ENCODE data around the gene FBXO41.

FBXO41 gene

GRCh38 chr2:73258913-73259215, 25.4 kb downstream of the FBXO41 start:
- Histone ChIP-seq H2BK120ac (ENCODE audit: low read depth, low read length) (no peak overlapping the region), H3K4me1 (ENCODE audit: control insufficient read depth, low read depth, low read length) (no peaks in the 10 kb centered on the region), H4K8ac (ENCODE audit: low read depth, low read length) (no peak overlapping the region), H3K27me3 (ENCODE audit: insufficient read depth, low read length, poor library complexity) (no peaks in the 10 kb centered on the region), H3K4me3 (ENCODE audit: low read length) (no peak overlapping the region), H3K4me2 (ENCODE audit: low read length) (no peak overlapping the region), H3K79me1 (ENCODE audit: low read length) (no peaks in the 10 kb centered on the region), H3K9ac (ENCODE audit: low read length) (no peak overlapping the region), H3K23ac (ENCODE audit: low read length) (no peak overlapping the region), H3K79me2 (ENCODE audit: control insufficient read depth, insufficient read depth, low read length) (no peaks in the 10 kb centered on the region), H4K5ac (ENCODE audit: low read length) (no peak overlapping the region), H3K36me3 (ENCODE audit: control insufficient read depth, insufficient read depth, low read length) (peaks cover 7% of the 10 kb centered on the region), H3K56ac (ENCODE audit: low read length) (no peak overlapping the region), H3K4ac (ENCODE audit: low read depth, low read length) (no peak overlapping the region), H2BK5ac (ENCODE audit: low read length) (no peak overlapping the region), H3K27ac (ENCODE audit: low read depth, low read length) (no peak overlapping the region), H2BK15ac (replicated peaks; ENCODE audit: low read depth) (no peak overlapping the region), H2AK5ac (ENCODE audit: low read length) (no peak overlapping the region), H3K18ac (ENCODE audit: low read length) (no peak overlapping the region)
- DNase-seq, result no peak
- no CpG with 5 or more reads among the region's 9 CpGs for WGBS (ENCODE audit: extremely low coverage, insufficient coverage, low lambda C conversion rate)

- Histone ChIP-seq H2BK120ac (ENCODE audit: low read depth, low read length) (no peak overlapping the region), H3K79me2 (ENCODE audit: control insufficient read depth, insufficient read depth, low read length) (no peaks in the 10 kb centered on the region), H2BK5ac (ENCODE audit: low read length) (no peak overlapping the region), H3K9ac (ENCODE audit: low read length) (no peak overlapping the region), H2BK15ac (replicated peaks; ENCODE audit: low read depth) (no peak overlapping the region), H3K79me1 (ENCODE audit: low read length) (no peaks in the 10 kb centered on the region), H3K56ac (ENCODE audit: low read length) (no peak overlapping the region), H2AK5ac (ENCODE audit: low read length) (no peak overlapping the region), H3K4ac (ENCODE audit: low read depth, low read length) (no peak overlapping the region), H4K5ac (ENCODE audit: low read length) (no peak overlapping the region), H3K18ac (ENCODE audit: low read length) (no peak overlapping the region), H4K8ac (ENCODE audit: low read depth, low read length) (no peak overlapping the region), H3K4me2 (ENCODE audit: low read length) (no peak overlapping the region), H3K23ac (ENCODE audit: low read length) (no peak overlapping the region), H3K27ac (ENCODE audit: low read depth, low read length) (no peak overlapping the region), H3K4me1 (ENCODE audit: control insufficient read depth, low read depth, low read length) (no peaks in the 10 kb centered on the region), H3K4me3 (ENCODE audit: low read length) (no peak overlapping the region), H3K36me3 (ENCODE audit: control insufficient read depth, insufficient read depth, low read length) (peaks cover 10% of the 10 kb centered on the region), H3K27me3 (ENCODE audit: insufficient read depth, low read length, poor library complexity) (no peaks in the 10 kb centered on the region)
- WGBS (ENCODE audit: extremely low coverage, insufficient coverage, low lambda C conversion rate), result no CpG with 5 or more reads among the region's 8 CpGs
- DNase-seq, result no peak
These were observed 25.9 kb downstream of the FBXO41 start for GRCh38 chr2:73258186-73258912.

GRCh38 chr2:73257425-73258125, 26.7 kb downstream of the FBXO41 start:
- Histone ChIP-seq H3K79me1 (ENCODE audit: low read length) (no peaks in the 10 kb centered on the region), H2AK5ac (ENCODE audit: low read length) (no peak overlapping the region), H3K36me3 (ENCODE audit: control insufficient read depth, insufficient read depth, low read length) (peaks cover 13% of the 10 kb centered on the region), H3K27me3 (ENCODE audit: insufficient read depth, low read length, poor library complexity) (no peaks in the 10 kb centered on the region), H2BK120ac (ENCODE audit: low read depth, low read length) (no peak overlapping the region), H3K79me2 (ENCODE audit: control insufficient read depth, insufficient read depth, low read length) (no peaks in the 10 kb centered on the region), H3K9ac (ENCODE audit: low read length) (no peak overlapping the region), H3K56ac (ENCODE audit: low read length) (no peak overlapping the region), H3K18ac (ENCODE audit: low read length) (no peak overlapping the region), H3K27ac (ENCODE audit: low read depth, low read length) (no peak overlapping the region), H4K5ac (ENCODE audit: low read length) (no peak overlapping the region), H4K8ac (ENCODE audit: low read depth, low read length) (no peak overlapping the region), H2BK5ac (ENCODE audit: low read length) (no peak overlapping the region), H3K4me1 (ENCODE audit: control insufficient read depth, low read depth, low read length) (no peaks in the 10 kb centered on the region), H2BK15ac (replicated peaks; ENCODE audit: low read depth) (no peak overlapping the region), H3K4ac (ENCODE audit: low read depth, low read length) (no peak overlapping the region), H3K4me3 (ENCODE audit: low read length) (no peak overlapping the region), H3K23ac (ENCODE audit: low read length) (no peak overlapping the region), H3K4me2 (ENCODE audit: low read length) (no peak overlapping the region)
- WGBS (ENCODE audit: extremely low coverage, insufficient coverage, low lambda C conversion rate), result no CpG with 5 or more reads among the region's 10 CpGs
- DNase-seq, result no peak

GRCh38 chr2:73257021-73257420, 27.3 kb downstream of the FBXO41 start:
- H3K4me3 ChIP-seq (ENCODE audit: low read length), result no peak overlapping the region
- H3K56ac ChIP-seq (ENCODE audit: low read length), result no peak overlapping the region
- no peak overlapping the region for H3K9ac ChIP-seq (ENCODE audit: low read length)
- no peak overlapping the region for H3K4me2 ChIP-seq (ENCODE audit: low read length)
- no peak for DNase-seq
- peaks cover 14% of the 10 kb centered on the region for H3K36me3 ChIP-seq (ENCODE audit: control insufficient read depth, insufficient read depth, low read length)
- H3K79me1 ChIP-seq (ENCODE audit: low read length), result no peaks in the 10 kb centered on the region
- no peak overlapping the region for H4K5ac ChIP-seq (ENCODE audit: low read length)
- H3K79me2 ChIP-seq (ENCODE audit: control insufficient read depth, insufficient read depth, low read length), result no peaks in the 10 kb centered on the region
- no peak overlapping the region for H2AK5ac ChIP-seq (ENCODE audit: low read length)
- no CpG with 5 or more reads among the region's 2 CpGs for WGBS (ENCODE audit: extremely low coverage, insufficient coverage, low lambda C conversion rate)
- no peak overlapping the region for H2BK15ac ChIP-seq (replicated peaks; ENCODE audit: low read depth)
- H3K23ac ChIP-seq (ENCODE audit: low read length), result no peak overlapping the region
- no peak overlapping the region for H3K18ac ChIP-seq (ENCODE audit: low read length)
- no peaks in the 10 kb centered on the region for H3K27me3 ChIP-seq (ENCODE audit: insufficient read depth, low read length, poor library complexity)
- no peak overlapping the region for H4K8ac ChIP-seq (ENCODE audit: low read depth, low read length)
- H3K27ac ChIP-seq (ENCODE audit: low read depth, low read length), result no peak overlapping the region
- no peak overlapping the region for H2BK5ac ChIP-seq (ENCODE audit: low read length)
- no peak overlapping the region for H2BK120ac ChIP-seq (ENCODE audit: low read depth, low read length)
- no peak overlapping the region for H3K4ac ChIP-seq (ENCODE audit: low read depth, low read length)
- no peaks in the 10 kb centered on the region for H3K4me1 ChIP-seq (ENCODE audit: control insufficient read depth, low read depth, low read length)

GRCh38 chr2:73256618-73256922, 27.7 kb downstream of the FBXO41 start:
- no CpG with 5 or more reads among the region's 1 CpG for WGBS (ENCODE audit: extremely low coverage, insufficient coverage, low lambda C conversion rate)
- Histone ChIP-seq H3K4me2 (ENCODE audit: low read length) (no peak overlapping the region), H4K8ac (ENCODE audit: low read depth, low read length) (no peak overlapping the region), H3K79me1 (ENCODE audit: low read length) (no peaks in the 10 kb centered on the region), H2BK15ac (replicated peaks; ENCODE audit: low read depth) (no peak overlapping the region), H3K27ac (ENCODE audit: low read depth, low read length) (no peak overlapping the region), H3K4me3 (ENCODE audit: low read length) (no peak overlapping the region), H3K79me2 (ENCODE audit: control insufficient read depth, insufficient read depth, low read length) (no peaks in the 10 kb centered on the region), H3K4me1 (ENCODE audit: control insufficient read depth, low read depth, low read length) (no peaks in the 10 kb centered on the region), H3K18ac (ENCODE audit: low read length) (no peak overlapping the region), H3K23ac (ENCODE audit: low read length) (no peak overlapping the region), H4K5ac (ENCODE audit: low read length) (no peak overlapping the region), H3K36me3 (ENCODE audit: control insufficient read depth, insufficient read depth, low read length) (peaks cover 14% of the 10 kb centered on the region), H2AK5ac (ENCODE audit: low read length) (no peak overlapping the region), H2BK120ac (ENCODE audit: low read depth, low read length) (no peak overlapping the region), H2BK5ac (ENCODE audit: low read length) (no peak overlapping the region), H3K27me3 (ENCODE audit: insufficient read depth, low read length, poor library complexity) (no peaks in the 10 kb centered on the region), H3K9ac (ENCODE audit: low read length) (no peak overlapping the region), H3K56ac (ENCODE audit: low read length) (no peak overlapping the region), H3K4ac (ENCODE audit: low read depth, low read length) (no peak overlapping the region)
- no peak for DNase-seq

Data from mesendoderm (in vitro differentiated cells).